Mammary epithelial cell (primary cell): ENCODE results near the gene IL6R.

Source experiments
- CTCF ChIP-seq, 2 donors: IDR thresholded peaks in 1 of 2; conservative IDR thresholded peaks in 1 of 2; 2 replicates each; pipeline ENCODE4 v1.5.1; 2011 to 2012; ENCODE audit warnings: inconsistent platforms in 2 of 2, low read length in 2 of 2, mild to moderate bottlenecking in 2 of 2, control low read depth in 1 of 2, low read depth in 1 of 2; ENCODE audit not compliant: insufficient read depth in 1 of 2; ENCODE audit errors: extremely low read depth in 1 of 2
- EZH2 ChIP-seq: IDR thresholded peaks from 2 replicates; pipeline ENCODE4 v1.6.1; 2012; ENCODE audit warnings: low read length, inconsistent platforms, borderline replicate concordance

DNA sequence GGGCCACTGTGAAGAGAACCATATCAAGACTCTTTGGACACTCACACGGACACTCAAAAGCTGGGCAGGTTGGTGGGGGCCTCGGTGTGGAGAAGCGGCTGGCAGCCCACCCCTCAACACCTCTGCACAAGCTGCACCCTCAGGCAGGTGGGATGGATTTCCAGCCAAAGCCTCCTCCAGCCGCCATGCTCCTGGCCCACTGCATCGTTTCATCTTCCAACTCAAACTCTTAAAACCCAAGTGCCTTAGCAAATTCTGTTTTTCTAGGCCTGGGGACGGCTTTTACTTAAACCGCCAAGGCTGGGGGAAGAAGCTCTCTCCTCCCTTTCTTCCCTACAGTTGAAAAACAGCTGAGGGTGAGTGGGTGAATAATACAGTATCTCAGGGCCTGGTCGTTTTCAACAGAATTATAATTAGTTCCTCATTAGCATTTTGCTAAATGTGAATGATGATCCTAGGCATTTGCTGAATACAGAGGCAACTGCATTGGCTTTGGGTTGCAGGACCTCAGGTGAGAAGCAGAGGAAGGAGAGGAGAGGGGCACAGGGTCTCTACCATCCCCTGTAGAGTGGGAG is 60.6 kb downstream of the IL6R start:
- TF ChIP-seq CTCF (conservative IDR thresholded peaks at IDR 0.05 in 1 of 2, IDR thresholded peaks at IDR 0.05 in 1 of 2; ENCODE audit: extremely low read depth in 1 of 2, insufficient read depth in 1 of 2, low read depth in 1 of 2, low read length in 2 of 2) (no peak), EZH2 (no peak)
